ENCODE data around the gene GLIPR1. TPM values are rescaled to one million over a fixed set of nuclear protein-coding genes. Genes with fewer than 3 reads are reported as not detected.

GLIPR1 gene
- total RNA-seq, 2 experiments from 2014 or later, result 41.3 to 47.7 TPM

- TF ChIP-seq CTCF (IDR thresholded peaks at IDR 0.05), result no peak
- ATAC-seq (ENCODE audit: poor library complexity) (no peak), DNase-seq (no peak)
- Histone ChIP-seq H3K4me3 (ENCODE audit: low read length) (no peak overlapping the region), H3K27me3 (ENCODE audit: control insufficient read depth in 1 of 2, insufficient read depth in 2 of 2, low read length in 2 of 2) (no peaks in the 10 kb centered on the region), H3K9me3 (ENCODE audit: control insufficient read depth in 1 of 2, insufficient read depth in 1 of 2, low read length in 2 of 2) (no peaks in the 10 kb centered on the region), H3K4me1 (ENCODE audit: insufficient read depth, low read length) (peaks cover 36% of the 10 kb centered on the region), H3K27ac (ENCODE audit: low read depth in 1 of 2, low read length in 2 of 2) (no peak overlapping the region), H3K36me3 (ENCODE audit: insufficient read depth, low read length) (peaks cover 64% of the 10 kb centered on the region)
- peaks cover 58% of the 10 kb centered on the region for H3K4me1 Mint-ChIP-seq (ENCODE audit: low read depth)
- ChIA-PET POLR2A (no interaction called here), CTCF (no interaction called here)
- H3K36me3 Mint-ChIP-seq (ENCODE audit: low read depth), result peaks cover 64% of the 10 kb centered on the region
- no peak overlapping the region for H3K4me3 Mint-ChIP-seq
- H3K9me3 Mint-ChIP-seq, result no peaks in the 10 kb centered on the region
- intact Hi-C loops (cut with DNase I, micrococcal nuclease), result loop anchor here in 1 of 2 experiments (5.0 kb wide), 2 partner anchors 50 to 155 kb away; partner anchors contain the start of genes CAPS2 and GLIPR1L1
- no peak overlapping the region for H3K27ac Mint-ChIP-seq
- no peaks in the 10 kb centered on the region for H3K27me3 Mint-ChIP-seq
Measured at GRCh38 chr12:75487308-75487707, 6.8 kb downstream of the GLIPR1 start.

GRCh38 chr12:75488553-75488952 is 8.0 kb downstream of the GLIPR1 start:
- Histone ChIP-seq H3K4me3 (ENCODE audit: low read length) (no peak overlapping the region), H3K4me1 (ENCODE audit: insufficient read depth, low read length) (peaks cover 29% of the 10 kb centered on the region), H3K36me3 (ENCODE audit: insufficient read depth, low read length) (peaks cover 74% of the 10 kb centered on the region), H3K9me3 (ENCODE audit: control insufficient read depth in 1 of 2, insufficient read depth in 1 of 2, low read length in 2 of 2) (no peaks in the 10 kb centered on the region), H3K27me3 (ENCODE audit: control insufficient read depth in 1 of 2, insufficient read depth in 2 of 2, low read length in 2 of 2) (no peaks in the 10 kb centered on the region), H3K27ac (ENCODE audit: low read depth in 1 of 2, low read length in 2 of 2) (no peak overlapping the region)
- TF ChIP-seq CTCF (IDR thresholded peaks at IDR 0.05), result peak; percentile 30
- peak in 4 of 14 experiments; percentile 26 to 61 (median 46) for DNase-seq
- H3K4me3 Mint-ChIP-seq, result no peak overlapping the region
- H3K27ac Mint-ChIP-seq, result no peak overlapping the region
- CTCF ChIA-PET, result interaction anchor here (1.1 kb wide), 1 partner anchor 51 kb away, joined by 4 read pairs; no protein-coding TSS in a partner anchor
- intact Hi-C loops (cut with DNase I, micrococcal nuclease), result loop anchor here in 1 of 2 experiments (5.0 kb wide), 2 partner anchors 51 to 156 kb away; partner anchors contain the start of genes CAPS2 and GLIPR1L1
- H3K4me1 Mint-ChIP-seq (ENCODE audit: low read depth), result peaks cover 55% of the 10 kb centered on the region
- no peaks in the 10 kb centered on the region for H3K27me3 Mint-ChIP-seq
- no peaks in the 10 kb centered on the region for H3K9me3 Mint-ChIP-seq
- H3K36me3 Mint-ChIP-seq (ENCODE audit: low read depth), result peaks cover 66% of the 10 kb centered on the region
- POLR2A ChIA-PET, result interaction anchor here (0.6 kb wide), 1 partner anchor 19 kb away, joined by 3 read pairs; no protein-coding TSS in a partner anchor
- no peak for ATAC-seq (ENCODE audit: poor library complexity)

GRCh38 chr12:75489187-75489586 is 8.6 kb downstream of the GLIPR1 start:
- ATAC-seq (ENCODE audit: poor library complexity), result no peak
- peak overlapping the region; percentile 61 for H3K27ac Mint-ChIP-seq
- H3K27me3 Mint-ChIP-seq, result no peaks in the 10 kb centered on the region
- ChIA-PET CTCF (interaction anchor here (1.1 kb wide), 1 partner anchor 52 kb away, joined by 4 read pairs; no protein-coding TSS in a partner anchor), POLR2A (interaction anchor here (0.6 kb wide), 1 partner anchor 19 kb away, joined by 3 read pairs; no protein-coding TSS in a partner anchor)
- no peak for TF ChIP-seq CTCF (IDR thresholded peaks at IDR 0.05)
- H3K9me3 ChIP-seq (ENCODE audit: control insufficient read depth in 1 of 2, insufficient read depth in 1 of 2, low read length in 2 of 2), result no peaks in the 10 kb centered on the region
- no peak overlapping the region for H3K27ac ChIP-seq (ENCODE audit: low read depth in 1 of 2, low read length in 2 of 2)
- H3K36me3 ChIP-seq (ENCODE audit: insufficient read depth, low read length), result peaks cover 74% of the 10 kb centered on the region
- peaks cover 23% of the 10 kb centered on the region for H3K4me1 ChIP-seq (ENCODE audit: insufficient read depth, low read length)
- H3K4me1 Mint-ChIP-seq (ENCODE audit: low read depth), result peaks cover 53% of the 10 kb centered on the region
- H3K9me3 Mint-ChIP-seq, result no peaks in the 10 kb centered on the region
- H3K36me3 Mint-ChIP-seq (ENCODE audit: low read depth), result peaks cover 66% of the 10 kb centered on the region
- no peak for DNase-seq
- intact Hi-C loops (cut with DNase I, micrococcal nuclease), result loop anchor here in 1 of 2 experiments (5.0 kb wide), 2 partner anchors 52 to 157 kb away; partner anchors contain the start of genes CAPS2 and GLIPR1L1
- H3K27me3 ChIP-seq (ENCODE audit: control insufficient read depth in 1 of 2, insufficient read depth in 2 of 2, low read length in 2 of 2), result no peaks in the 10 kb centered on the region
- no peak overlapping the region for H3K4me3 Mint-ChIP-seq
- no peak overlapping the region for H3K4me3 ChIP-seq (ENCODE audit: low read length)

All from CD4-positive, alpha-beta T cell (primary cell).